ENCODE data around the gene KANK2.

The KANK2 gene

DNA sequence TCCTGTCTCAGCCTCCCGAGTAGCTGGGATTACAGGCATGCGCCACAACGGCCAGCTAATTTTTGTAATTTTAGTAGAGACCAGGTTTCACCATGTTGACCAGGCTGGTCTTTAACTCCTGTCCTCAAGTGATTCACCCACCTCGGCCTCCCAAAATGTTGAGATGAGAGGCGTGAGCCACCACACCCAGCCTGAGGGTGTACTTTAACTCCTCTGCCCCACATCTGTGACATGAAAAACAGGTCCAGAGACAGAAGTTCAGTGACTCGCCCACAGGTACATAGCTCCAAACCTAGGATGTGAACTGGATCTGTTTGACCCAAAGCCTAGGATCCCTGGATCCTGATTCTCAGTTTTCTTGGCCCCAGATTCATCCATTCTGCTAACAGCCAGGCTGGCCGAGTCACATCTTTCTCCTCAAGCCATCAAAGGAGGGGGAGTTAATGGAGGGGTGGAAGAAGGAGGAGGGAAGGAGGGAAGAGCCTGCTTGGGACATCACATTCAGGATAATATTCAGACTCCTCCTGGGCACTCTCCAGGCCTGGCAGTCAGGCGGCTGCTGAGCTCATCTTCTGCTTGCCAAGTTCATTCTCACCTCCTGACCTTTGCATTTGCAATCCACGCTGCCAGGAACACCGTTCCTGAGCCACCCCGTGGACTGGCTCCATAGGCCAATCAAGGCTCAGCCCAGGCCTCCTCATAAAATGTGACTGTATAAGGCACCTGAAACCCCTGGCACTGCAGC, 44.9 kb downstream of the KANK2 start:
- no peaks in the 10 kb centered on the region for H3K9me3 ChIP-seq (ENCODE audit: insufficient read depth, low read length, severe bottlenecking)
- peaks cover 37% of the 10 kb centered on the region for H3K4me1 ChIP-seq (ENCODE audit: insufficient read depth, low read length)
- peak overlapping the region; percentile 35 for H3K4me2 ChIP-seq (ENCODE audit: insufficient read depth, low read length)
- H3K36me3 ChIP-seq (ENCODE audit: insufficient read depth, low read length): peaks cover 61% of the 10 kb centered on the region
- no peak overlapping the region for H3K9ac ChIP-seq (ENCODE audit: low read depth, low read length)
- no peak overlapping the region for H3K27ac ChIP-seq (ENCODE audit: low read length)
- no peak overlapping the region for H2AFZ ChIP-seq (ENCODE audit: low read depth, low read length)
- ATAC-seq (ENCODE audit: insufficient read depth, low read depth): no peak
- peaks cover 70% of the 10 kb centered on the region for H3K79me2 ChIP-seq (ENCODE audit: insufficient read depth, low read length)
- H4K20me1 ChIP-seq (ENCODE audit: insufficient read depth, low read length): peaks cover 21% of the 10 kb centered on the region
- H3K4me3 ChIP-seq (ENCODE audit: low read depth in 1 of 2, low read length in 2 of 2): peak overlapping the region in 1 of 2 experiments; percentile 4; a peak in 1 of 4 replicates
- TF ChIP-seq EZH2 (IDR thresholded peaks at IDR 0.05; ENCODE audit: borderline replicate concordance, low read depth, low read length, severe bottlenecking): no peak
- TF ChIP-seq, protein P1, sequence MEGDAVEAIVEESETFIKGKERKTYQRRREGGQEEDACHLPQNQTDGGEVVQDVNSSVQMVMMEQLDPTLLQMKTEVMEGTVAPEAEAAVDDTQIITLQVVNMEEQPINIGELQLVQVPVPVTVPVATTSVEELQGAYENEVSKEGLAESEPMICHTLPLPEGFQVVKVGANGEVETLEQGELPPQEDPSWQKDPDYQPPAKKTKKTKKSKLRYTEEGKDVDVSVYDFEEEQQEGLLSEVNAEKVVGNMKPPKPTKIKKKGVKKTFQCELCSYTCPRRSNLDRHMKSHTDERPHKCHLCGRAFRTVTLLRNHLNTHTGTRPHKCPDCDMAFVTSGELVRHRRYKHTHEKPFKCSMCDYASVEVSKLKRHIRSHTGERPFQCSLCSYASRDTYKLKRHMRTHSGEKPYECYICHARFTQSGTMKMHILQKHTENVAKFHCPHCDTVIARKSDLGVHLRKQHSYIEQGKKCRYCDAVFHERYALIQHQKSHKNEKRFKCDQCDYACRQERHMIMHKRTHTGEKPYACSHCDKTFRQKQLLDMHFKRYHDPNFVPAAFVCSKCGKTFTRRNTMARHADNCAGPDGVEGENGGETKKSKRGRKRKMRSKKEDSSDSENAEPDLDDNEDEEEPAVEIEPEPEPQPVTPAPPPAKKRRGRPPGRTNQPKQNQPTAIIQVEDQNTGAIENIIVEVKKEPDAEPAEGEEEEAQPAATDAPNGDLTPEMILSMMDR (IDR thresholded peaks at IDR 0.05; ENCODE audit: borderline replicate concordance, extremely low read depth, low read length, poor library complexity, severe bottlenecking): no peak
- DNase-seq: no peak
- H3K27me3 ChIP-seq (ENCODE audit: insufficient read depth, low read length, poor library complexity): no peaks in the 10 kb centered on the region

DNA sequence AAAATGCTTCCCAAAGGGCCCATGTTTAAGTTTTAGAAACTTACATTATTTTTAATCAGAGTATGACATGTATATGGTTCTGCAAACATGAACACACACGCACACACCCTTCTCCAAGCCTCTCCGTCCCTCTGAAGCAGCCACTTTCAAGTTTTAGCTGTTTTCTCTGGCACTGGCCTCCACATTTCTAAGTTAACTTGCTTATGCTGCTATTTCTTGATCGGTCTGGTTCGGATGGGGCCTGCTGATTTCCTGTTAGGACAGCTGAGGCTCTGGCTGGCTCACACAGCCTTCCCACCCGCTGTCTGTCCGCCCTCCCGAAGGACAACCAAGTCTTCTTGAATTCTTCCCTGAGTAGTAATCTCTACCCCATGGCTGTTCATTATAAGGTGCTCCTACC, 46.2 kb downstream of the KANK2 start:
- TF ChIP-seq, protein P1 (IDR thresholded peaks at IDR 0.05; ENCODE audit: borderline replicate concordance, extremely low read depth, low read length, poor library complexity, severe bottlenecking): no peak
- no peak for TF ChIP-seq EZH2 (IDR thresholded peaks at IDR 0.05; ENCODE audit: borderline replicate concordance, low read depth, low read length, severe bottlenecking)
- Histone ChIP-seq H3K27ac (ENCODE audit: low read length) (no peak overlapping the region), H3K27me3 (ENCODE audit: insufficient read depth, low read length, poor library complexity) (no peaks in the 10 kb centered on the region), H3K4me2 (ENCODE audit: insufficient read depth, low read length) (no peak overlapping the region), H3K79me2 (ENCODE audit: insufficient read depth, low read length) (peaks cover 76% of the 10 kb centered on the region), H3K4me1 (ENCODE audit: insufficient read depth, low read length) (peaks cover 31% of the 10 kb centered on the region), H3K9me3 (ENCODE audit: insufficient read depth, low read length, severe bottlenecking) (no peaks in the 10 kb centered on the region), H3K36me3 (ENCODE audit: insufficient read depth, low read length) (peaks cover 73% of the 10 kb centered on the region), H2AFZ (ENCODE audit: low read depth, low read length) (no peak overlapping the region), H4K20me1 (ENCODE audit: insufficient read depth, low read length) (peaks cover 21% of the 10 kb centered on the region), H3K9ac (ENCODE audit: low read depth, low read length) (no peak overlapping the region), H3K4me3 (ENCODE audit: low read depth in 1 of 2, low read length in 2 of 2) (no peak overlapping the region)
- ATAC-seq (ENCODE audit: insufficient read depth, low read depth): no peak
- no peak for DNase-seq

DNA sequence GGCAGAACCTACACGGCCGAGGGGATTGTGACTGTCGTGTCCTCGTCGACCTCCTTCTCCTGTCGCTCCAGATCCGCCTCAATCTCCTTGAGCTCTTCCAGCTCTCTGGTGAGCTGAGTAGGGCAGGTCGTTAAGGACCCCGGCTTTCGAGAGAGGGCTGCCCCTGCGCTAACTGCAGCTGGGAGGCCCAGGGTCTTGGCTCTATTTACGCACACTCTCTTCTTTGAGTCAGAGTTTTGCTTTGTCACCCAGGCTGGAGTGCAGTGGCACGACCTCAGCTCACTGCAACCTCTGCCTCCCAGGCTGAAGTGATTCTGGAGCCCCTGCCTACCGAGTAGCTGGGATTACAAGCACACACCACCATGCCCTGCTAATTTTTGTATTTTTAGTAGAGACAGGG, 49.3 kb downstream of the KANK2 start:
- H3K4me3 ChIP-seq (ENCODE audit: low read depth in 1 of 2, low read length in 2 of 2): no peak overlapping the region
- TF ChIP-seq, protein P1 (IDR thresholded peaks at IDR 0.05; ENCODE audit: borderline replicate concordance, extremely low read depth, low read length, poor library complexity, severe bottlenecking): no peak
- TF ChIP-seq EZH2 (IDR thresholded peaks at IDR 0.05; ENCODE audit: borderline replicate concordance, low read depth, low read length, severe bottlenecking): no peak
- no peak overlapping the region for H3K9ac ChIP-seq (ENCODE audit: low read depth, low read length)
- DNase-seq (no peak), ATAC-seq (ENCODE audit: insufficient read depth, low read depth) (no peak)
- peaks cover 84% of the 10 kb centered on the region for H3K36me3 ChIP-seq (ENCODE audit: insufficient read depth, low read length)
- no peak overlapping the region for H3K27ac ChIP-seq (ENCODE audit: low read length)
- peaks cover 39% of the 10 kb centered on the region for H4K20me1 ChIP-seq (ENCODE audit: insufficient read depth, low read length)
- H3K79me2 ChIP-seq (ENCODE audit: insufficient read depth, low read length): peaks cover 60% of the 10 kb centered on the region
- H3K9me3 ChIP-seq (ENCODE audit: insufficient read depth, low read length, severe bottlenecking): no peaks in the 10 kb centered on the region
- H3K27me3 ChIP-seq (ENCODE audit: insufficient read depth, low read length, poor library complexity): no peaks in the 10 kb centered on the region
- peaks cover 14% of the 10 kb centered on the region for H3K4me1 ChIP-seq (ENCODE audit: insufficient read depth, low read length)
- no peak overlapping the region for H3K4me2 ChIP-seq (ENCODE audit: insufficient read depth, low read length)
- H2AFZ ChIP-seq (ENCODE audit: low read depth, low read length): no peak overlapping the region
